ENCODE measurements around the gene BABAM2. TPM values are rescaled to one million over a fixed set of nuclear protein-coding genes. Genes with fewer than 3 reads are reported as not detected.

The BABAM2 gene
- total RNA-seq, 2 donors from 2014 or later, result 46.8 to 59.7 TPM

- intact Hi-C loops (cut with DNase I), result no loop called here
- no peak for ATAC-seq
- no peak for DNase-seq
Observed at GRCh38 chr2:28129955-28130695, 239.6 kb downstream of the BABAM2 start.

- ATAC-seq, result no peak
- DNase-seq, result no peak
- intact Hi-C loops (cut with DNase I), result no loop called here
Observed at GRCh38 chr2:28133778-28134177, 243.2 kb downstream of the BABAM2 start.

GRCh38 chr2:28134262-28134812 lies 243.8 kb downstream of the BABAM2 start:
- ATAC-seq (peak; percentile 74 to 94), DNase-seq (peak; percentile 24)
- intact Hi-C loops (cut with DNase I), result no loop called here

- DNase-seq (no peak), ATAC-seq (no peak)
- intact Hi-C loops (cut with DNase I), result no loop called here
Observed at GRCh38 chr2:28134857-28135256, 244.3 kb downstream of the BABAM2 start.

GRCh38 chr2:28135324-28135723 lies 244.8 kb downstream of the BABAM2 start:
- ATAC-seq (no peak), DNase-seq (no peak)
- intact Hi-C loops (cut with DNase I), result no loop called here

GRCh38 chr2:28135799-28136198 lies 245.3 kb downstream of the BABAM2 start:
- intact Hi-C loops (cut with DNase I), result no loop called here
- DNase-seq, result no peak
- ATAC-seq, result no peak

GRCh38 chr2:28136556-28136955 lies 246.0 kb downstream of the BABAM2 start:
- intact Hi-C loops (cut with DNase I), result no loop called here
- ATAC-seq (no peak), DNase-seq (no peak)

- DNase-seq (no peak), ATAC-seq (peak; percentile 21 to 23)
- intact Hi-C loops (cut with DNase I), result no loop called here
Observed at GRCh38 chr2:28137221-28137620, 246.7 kb downstream of the BABAM2 start.

GRCh38 chr2:28142386-28142785 lies 251.9 kb downstream of the BABAM2 start:
- peak in 1 of 2 donors; percentile 66 for ATAC-seq

GRCh38 chr2:28148000-28148399 lies 257.5 kb downstream of the BABAM2 start:
- no peak for DNase-seq
- no peak for ATAC-seq
- intact Hi-C loops (cut with DNase I), result no loop called here

More at GRCh38 chr2:28142386-28142785, 251.9 kb downstream of the BABAM2 start:
- DNase-seq, result no peak
- intact Hi-C loops (cut with DNase I), result no loop called here

GRCh38 chr2:28148566-28148965 lies 258.0 kb downstream of the BABAM2 start:
- intact Hi-C loops (cut with DNase I), result no loop called here
- no peak for ATAC-seq

GRCh38 chr2:28150236-28150915 lies 259.8 kb downstream of the BABAM2 start:
- intact Hi-C loops (cut with DNase I), result no loop called here
- ATAC-seq (no peak), DNase-seq (no peak)

More at GRCh38 chr2:28148566-28148965, 258.0 kb downstream of the BABAM2 start:
- no peak for DNase-seq

- DNase-seq (no peak), ATAC-seq (no peak)
- intact Hi-C loops (cut with DNase I), result no loop called here
Observed at GRCh38 chr2:28150994-28151393, 260.5 kb downstream of the BABAM2 start.

- DNase-seq, result no peak
- peak in 1 of 2 donors; percentile 39 for ATAC-seq
- intact Hi-C loops (cut with DNase I), result no loop called here
Observed at GRCh38 chr2:28152585-28153280, 262.2 kb downstream of the BABAM2 start.

- ATAC-seq (no peak), DNase-seq (no peak)
- intact Hi-C loops (cut with DNase I), result no loop called here
Observed at GRCh38 chr2:28153851-28154250, 263.3 kb downstream of the BABAM2 start.

GRCh38 chr2:28155086-28155485 lies 264.6 kb downstream of the BABAM2 start:
- DNase-seq (no peak), ATAC-seq (no peak)
- intact Hi-C loops (cut with DNase I), result no loop called here

GRCh38 chr2:28155627-28156026 lies 265.1 kb downstream of the BABAM2 start:
- DNase-seq (no peak), ATAC-seq (no peak)
- intact Hi-C loops (cut with DNase I), result no loop called here

GRCh38 chr2:28158791-28159190 lies 268.3 kb downstream of the BABAM2 start:
- intact Hi-C loops (cut with DNase I), result no loop called here
- DNase-seq (no peak), ATAC-seq (no peak)

- DNase-seq, result no peak
- intact Hi-C loops (cut with DNase I), result loop anchor here in 1 of 2 donors (10.0 kb wide), 1 partner anchor 234 kb away; the partner anchor contains the start of gene FOSL2
- ATAC-seq, result no peak
Observed at GRCh38 chr2:28160986-28161425, 270.5 kb downstream of the BABAM2 start.

GRCh38 chr2:28161466-28161865 lies 270.9 kb downstream of the BABAM2 start:
- ATAC-seq, result no peak
- no peak for DNase-seq

More at GRCh38 chr2:28161466-28161865, 270.9 kb downstream of the BABAM2 start:
- intact Hi-C loops (cut with DNase I), result loop anchor here in 1 of 2 donors (10.0 kb wide), 1 partner anchor 233 kb away; the partner anchor contains the start of gene FOSL2
